ENCODE results near the gene OSBPL6. TPM values are rescaled to one million over a fixed set of nuclear protein-coding genes. Genes with fewer than 3 reads are reported as not detected.
A peak's percentile ranks its signal among the peaks of the same experiment; 100 is the strongest.

Gene OSBPL6
- total and polyA plus RNA-seq, 2 of the 13 experiments (the other 11 are each of a cell fraction or from before 2014, with no cell fraction given) = 0.03 to 0.11 TPM

DNA sequence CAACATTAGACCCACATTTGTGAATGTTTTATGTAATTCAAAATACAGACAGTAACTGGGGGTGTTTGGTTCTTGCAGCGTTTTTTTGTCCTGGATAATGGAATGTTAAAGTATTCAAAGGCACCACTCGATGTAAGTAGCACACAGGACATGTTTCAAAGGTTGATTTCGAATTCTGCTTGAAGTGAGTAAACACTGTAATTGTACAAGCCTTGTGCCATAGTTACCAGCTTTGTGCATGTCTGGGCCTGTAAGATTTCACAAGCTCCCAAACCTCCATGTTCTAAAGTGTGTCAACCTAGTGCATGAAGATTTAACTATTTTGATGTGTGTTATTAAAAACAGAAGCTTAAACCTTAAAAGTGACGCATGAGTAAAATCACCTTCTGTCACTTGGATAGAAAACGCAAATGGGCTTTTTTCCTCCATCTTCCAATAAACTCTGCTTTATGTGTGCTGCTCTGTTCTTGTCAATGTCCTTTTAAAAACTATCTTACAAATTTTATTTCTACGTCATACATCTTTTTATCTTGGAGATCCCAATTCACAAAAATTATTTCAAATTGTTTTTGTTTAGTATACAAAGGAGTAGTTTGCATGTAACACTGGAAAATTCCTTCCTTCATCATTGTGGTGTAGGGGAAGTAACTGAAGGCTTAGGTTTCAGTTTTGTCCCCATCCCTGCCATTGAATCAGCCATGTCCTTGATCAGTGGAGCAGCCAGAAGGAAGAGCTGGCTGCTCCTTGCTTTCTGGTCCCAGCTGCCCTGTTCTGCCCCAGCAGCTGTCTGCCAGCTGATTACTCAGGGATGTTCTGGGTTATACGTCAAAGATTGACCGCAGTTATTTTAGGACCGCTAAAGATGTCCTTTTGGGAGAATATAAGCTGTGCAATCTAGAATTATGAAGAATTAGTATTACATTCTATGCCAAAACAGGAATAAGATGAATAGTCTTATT, 137.4 kb downstream of the OSBPL6 start (continued):
- TF ChIP-seq FOXP1 (IDR thresholded peaks at IDR 0.05) = no peak
- TF ChIP-seq FOXP1 (CRISPR knock-in tag; IDR thresholded peaks at IDR 0.05) = 0 out of 2 replicates have a peak, but pooled peaks have one; percentile 9
- no peak for TF ChIP-seq RBM39 (IDR thresholded peaks at IDR 0.05; ENCODE audit: low read depth, low read length, poor library complexity, severe bottlenecking)
- TF ChIP-seq, protein P1, sequence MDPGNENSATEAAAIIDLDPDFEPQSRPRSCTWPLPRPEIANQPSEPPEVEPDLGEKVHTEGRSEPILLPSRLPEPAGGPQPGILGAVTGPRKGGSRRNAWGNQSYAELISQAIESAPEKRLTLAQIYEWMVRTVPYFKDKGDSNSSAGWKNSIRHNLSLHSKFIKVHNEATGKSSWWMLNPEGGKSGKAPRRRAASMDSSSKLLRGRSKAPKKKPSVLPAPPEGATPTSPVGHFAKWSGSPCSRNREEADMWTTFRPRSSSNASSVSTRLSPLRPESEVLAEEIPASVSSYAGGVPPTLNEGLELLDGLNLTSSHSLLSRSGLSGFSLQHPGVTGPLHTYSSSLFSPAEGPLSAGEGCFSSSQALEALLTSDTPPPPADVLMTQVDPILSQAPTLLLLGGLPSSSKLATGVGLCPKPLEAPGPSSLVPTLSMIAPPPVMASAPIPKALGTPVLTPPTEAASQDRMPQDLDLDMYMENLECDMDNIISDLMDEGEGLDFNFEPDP (CRISPR knock-in tag; conservative IDR thresholded peaks at IDR 0.05) = 0 out of 2 replicates have a peak, but pooled peaks have one; percentile 21
- TF ChIP-seq, protein P2, sequence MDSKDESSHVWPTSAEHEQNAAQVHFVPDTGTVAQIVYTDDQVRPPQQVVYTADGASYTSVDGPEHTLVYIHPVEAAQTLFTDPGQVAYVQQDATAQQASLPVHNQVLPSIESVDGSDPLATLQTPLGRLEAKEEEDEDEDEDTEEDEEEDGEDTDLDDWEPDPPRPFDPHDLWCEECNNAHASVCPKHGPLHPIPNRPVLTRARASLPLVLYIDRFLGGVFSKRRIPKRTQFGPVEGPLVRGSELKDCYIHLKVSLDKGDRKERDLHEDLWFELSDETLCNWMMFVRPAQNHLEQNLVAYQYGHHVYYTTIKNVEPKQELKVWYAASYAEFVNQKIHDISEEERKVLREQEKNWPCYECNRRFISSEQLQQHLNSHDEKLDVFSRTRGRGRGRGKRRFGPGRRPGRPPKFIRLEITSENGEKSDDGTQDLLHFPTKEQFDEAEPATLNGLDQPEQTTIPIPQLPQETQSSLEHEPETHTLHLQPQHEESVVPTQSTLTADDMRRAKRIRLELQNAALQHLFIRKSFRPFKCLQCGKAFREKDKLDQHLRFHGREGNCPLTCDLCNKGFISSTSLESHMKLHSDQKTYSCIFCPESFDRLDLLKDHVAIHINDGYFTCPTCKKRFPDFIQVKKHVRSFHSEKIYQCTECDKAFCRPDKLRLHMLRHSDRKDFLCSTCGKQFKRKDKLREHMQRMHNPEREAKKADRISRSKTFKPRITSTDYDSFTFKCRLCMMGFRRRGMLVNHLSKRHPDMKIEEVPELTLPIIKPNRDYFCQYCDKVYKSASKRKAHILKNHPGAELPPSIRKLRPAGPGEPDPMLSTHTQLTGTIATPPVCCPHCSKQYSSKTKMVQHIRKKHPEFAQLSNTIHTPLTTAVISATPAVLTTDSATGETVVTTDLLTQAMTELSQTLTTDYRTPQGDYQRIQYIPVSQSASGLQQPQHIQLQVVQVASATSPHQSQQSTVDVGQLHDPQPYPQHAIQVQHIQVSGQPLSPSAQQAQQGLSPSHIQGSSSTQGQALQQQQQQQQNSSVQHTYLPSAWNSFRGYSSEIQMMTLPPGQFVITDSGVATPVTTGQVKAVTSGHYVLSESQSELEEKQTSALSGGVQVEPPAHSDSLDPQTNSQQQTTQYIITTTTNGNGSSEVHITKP (CRISPR knock-in tag; IDR thresholded peaks at IDR 0.05; ENCODE audit: low read depth) = no peak
- TF ChIP-seq MED1 (CRISPR knock-in tag; IDR thresholded peaks at IDR 0.05) = no peak; the same call in 1 of the 2 replicates
- no peak for TF ChIP-seq PHB2 (IDR thresholded peaks at IDR 0.05; ENCODE audit: partially characterized antibody)
- TF ChIP-seq, protein P3, sequence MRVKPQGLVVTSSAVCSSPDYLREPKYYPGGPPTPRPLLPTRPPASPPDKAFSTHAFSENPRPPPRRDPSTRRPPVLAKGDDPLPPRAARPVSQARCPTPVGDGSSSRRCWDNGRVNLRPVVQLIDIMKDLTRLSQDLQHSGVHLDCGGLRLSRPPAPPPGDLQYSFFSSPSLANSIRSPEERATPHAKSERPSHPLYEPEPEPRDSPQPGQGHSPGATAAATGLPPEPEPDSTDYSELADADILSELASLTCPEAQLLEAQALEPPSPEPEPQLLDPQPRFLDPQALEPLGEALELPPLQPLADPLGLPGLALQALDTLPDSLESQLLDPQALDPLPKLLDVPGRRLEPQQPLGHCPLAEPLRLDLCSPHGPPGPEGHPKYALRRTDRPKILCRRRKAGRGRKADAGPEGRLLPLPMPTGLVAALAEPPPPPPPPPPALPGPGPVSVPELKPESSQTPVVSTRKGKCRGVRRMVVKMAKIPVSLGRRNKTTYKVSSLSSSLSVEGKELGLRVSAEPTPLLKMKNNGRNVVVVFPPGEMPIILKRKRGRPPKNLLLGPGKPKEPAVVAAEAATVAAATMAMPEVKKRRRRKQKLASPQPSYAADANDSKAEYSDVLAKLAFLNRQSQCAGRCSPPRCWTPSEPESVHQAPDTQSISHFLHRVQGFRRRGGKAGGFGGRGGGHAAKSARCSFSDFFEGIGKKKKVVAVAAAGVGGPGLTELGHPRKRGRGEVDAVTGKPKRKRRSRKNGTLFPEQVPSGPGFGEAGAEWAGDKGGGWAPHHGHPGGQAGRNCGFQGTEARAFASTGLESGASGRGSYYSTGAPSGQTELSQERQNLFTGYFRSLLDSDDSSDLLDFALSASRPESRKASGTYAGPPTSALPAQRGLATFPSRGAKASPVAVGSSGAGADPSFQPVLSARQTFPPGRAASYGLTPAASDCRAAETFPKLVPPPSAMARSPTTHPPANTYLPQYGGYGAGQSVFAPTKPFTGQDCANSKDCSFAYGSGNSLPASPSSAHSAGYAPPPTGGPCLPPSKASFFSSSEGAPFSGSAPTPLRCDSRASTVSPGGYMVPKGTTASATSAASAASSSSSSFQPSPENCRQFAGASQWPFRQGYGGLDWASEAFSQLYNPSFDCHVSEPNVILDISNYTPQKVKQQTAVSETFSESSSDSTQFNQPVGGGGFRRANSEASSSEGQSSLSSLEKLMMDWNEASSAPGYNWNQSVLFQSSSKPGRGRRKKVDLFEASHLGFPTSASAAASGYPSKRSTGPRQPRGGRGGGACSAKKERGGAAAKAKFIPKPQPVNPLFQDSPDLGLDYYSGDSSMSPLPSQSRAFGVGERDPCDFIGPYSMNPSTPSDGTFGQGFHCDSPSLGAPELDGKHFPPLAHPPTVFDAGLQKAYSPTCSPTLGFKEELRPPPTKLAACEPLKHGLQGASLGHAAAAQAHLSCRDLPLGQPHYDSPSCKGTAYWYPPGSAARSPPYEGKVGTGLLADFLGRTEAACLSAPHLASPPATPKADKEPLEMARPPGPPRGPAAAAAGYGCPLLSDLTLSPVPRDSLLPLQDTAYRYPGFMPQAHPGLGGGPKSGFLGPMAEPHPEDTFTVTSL (CRISPR knock-in tag; IDR thresholded peaks at IDR 0.05; ENCODE audit: borderline replicate concordance) = 0 out of 2 replicates have a peak, but pooled peaks have one; percentile 20
- peak; percentile 70 for TF ChIP-seq ZNF292 (CRISPR knock-in tag; IDR thresholded peaks at IDR 0.05; ENCODE audit: borderline replicate concordance, low read depth)
- TF ChIP-seq, protein P4, sequence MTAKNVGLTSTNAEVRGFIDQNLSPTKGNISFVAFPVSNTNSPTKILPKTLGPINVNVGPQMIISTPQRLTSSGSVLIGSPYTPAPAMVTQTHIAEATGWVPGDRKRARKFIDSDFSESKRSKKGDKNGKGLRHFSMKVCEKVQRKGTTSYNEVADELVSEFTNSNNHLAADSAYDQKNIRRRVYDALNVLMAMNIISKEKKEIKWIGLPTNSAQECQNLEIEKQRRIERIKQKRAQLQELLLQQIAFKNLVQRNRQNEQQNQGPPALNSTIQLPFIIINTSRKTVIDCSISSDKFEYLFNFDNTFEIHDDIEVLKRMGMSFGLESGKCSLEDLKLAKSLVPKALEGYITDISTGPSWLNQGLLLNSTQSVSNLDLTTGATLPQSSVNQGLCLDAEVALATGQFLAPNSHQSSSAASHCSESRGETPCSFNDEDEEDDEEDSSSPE (CRISPR knock-in tag; IDR thresholded peaks at IDR 0.05) = no peak
- TF ChIP-seq ZNF619 (CRISPR knock-in tag; IDR thresholded peaks at IDR 0.05) = no peak
